A673 (cell line): ENCODE results near the gene DPM3. TPM values are rescaled to one million over a fixed set of nuclear protein-coding genes. Genes with fewer than 3 reads are reported as not detected.

Source experiments
- BruUV-seq: library from RNA; stranded (reverse); fragments of 400-500 nt; replicated peaks from 2 replicates; lab custom pipeline; 2021; lab: Mats Ljungman, UMichigan
- CTCF ChIA-PET: fragments of 300-600 bp; sonication (Branson Sonifier 250); formaldehyde crosslinking; loops from one replicate; lab custom pipeline; 2022; ENCODE audit warnings: antibody characterized with exemption; lab: Charles Lee
- POLR2A ChIA-PET: fragments of 300-600 bp; sonication (Branson Sonifier 250); formaldehyde crosslinking; loops from one replicate; lab custom pipeline; 2022; ENCODE audit warnings: antibody characterized with exemption; ENCODE audit not compliant: low non-redundant PET; lab: Charles Lee
- DNase-seq: peaks from one replicate; pipeline ENCODE4 v3.0.0-alpha.2; 2015; ENCODE audit warnings: low spot score
- H3K27ac ChIP-seq: fragments of 200-600 bp; sonication (generic); 2 replicates; pipeline ENCODE4 v1.5.1; 2016; ENCODE audit warnings: mixed run types, low read depth, mild to moderate bottlenecking, mixed read lengths, antibody characterized with exemption, low read length; ENCODE audit not compliant: poor library complexity, severe bottlenecking
- H3K27me3 ChIP-seq: fragments of 200-600 bp; sonication (generic); replicated peaks from 2 replicates; pipeline ENCODE4 v1.6.1; 2017; ENCODE audit warnings: mixed run types, low read depth, mild to moderate bottlenecking, mixed read lengths, antibody characterized with exemption, low read length; ENCODE audit not compliant: insufficient read depth, poor library complexity
- H3K36me3 ChIP-seq: fragments of 200-600 bp; sonication (generic); 2 replicates; pipeline ENCODE4 v1.6.1; 2016; ENCODE audit warnings: mixed run types, mild to moderate bottlenecking, mixed read lengths, antibody characterized with exemption, low read length; ENCODE audit not compliant: insufficient read depth, poor library complexity, severe bottlenecking
- H3K4me1 ChIP-seq: fragments of 200-600 bp; sonication (generic); 2 replicates; pipeline ENCODE4 v1.6.1; 2017; ENCODE audit warnings: mixed run types, mild to moderate bottlenecking, mixed read lengths, antibody characterized with exemption, low read length; ENCODE audit not compliant: insufficient read depth, poor library complexity, severe bottlenecking
- H3K4me3 ChIP-seq: fragments of 200-600 bp; sonication (generic); 2 replicates; pipeline ENCODE4 v1.5.1; 2016; ENCODE audit warnings: low read depth, mixed run types, mild to moderate bottlenecking, mixed read lengths, low read length; ENCODE audit not compliant: poor library complexity, severe bottlenecking
- H3K9me3 ChIP-seq: fragments of 200-600 bp; sonication (generic); 2 replicates; pipeline ENCODE4 v1.6.1; 2016; ENCODE audit warnings: mixed run types, low read depth, mild to moderate bottlenecking, mixed read lengths, antibody characterized with exemption, low read length; ENCODE audit not compliant: poor library complexity, severe bottlenecking
- CTCF ChIP-seq: fragments of 300-800, 200-600 bp; sonication (generic); conservative IDR thresholded peaks from 2 replicates; pipeline ENCODE4 v1.5.1; 2017; ENCODE audit warnings: low read depth, mild to moderate bottlenecking, antibody characterized with exemption, low read length, moderate library complexity, mixed read lengths
- EZH2 ChIP-seq: fragments of 200-600 bp; sonication (generic); IDR thresholded peaks from 2 replicates; pipeline ENCODE4 v1.6.1; 2017; ENCODE audit warnings: borderline replicate concordance, low read depth, mild to moderate bottlenecking, mixed read lengths, antibody characterized with exemption, low read length; ENCODE audit not compliant: poor library complexity, severe bottlenecking
- intact Hi-C: fragments of 100-400 bp; cut with micrococcal nuclease; formaldehyde crosslinking; loops from one replicate; pipeline ENCODE4 v1.10.0; 2022; ENCODE audit not compliant: unreplicated experiment
- total RNA-seq: library from RNA; stranded (reverse); gene quantifications from 2 replicates; pipeline ENCODE4 v1.2.3, GENCODE V29; 2021

DPM3 gene
- total RNA-seq, 1 experiment from 2014 or later: 34.0 TPM

GRCh38 chr1:155137154-155137949 lies 3.0 kb downstream of the DPM3 start:
- Histone ChIP-seq H3K4me3 (peak overlapping the region; percentile 79), H3K4me1 (peaks cover 19% of the 10 kb centered on the region), H3K27me3 (no peaks in the 10 kb centered on the region), H3K27ac (peak overlapping the region; percentile 57), H3K9me3 (no peaks in the 10 kb centered on the region), H3K36me3 (no peaks in the 10 kb centered on the region)
- BruUV-seq: no TSS peak
- intact Hi-C loops: no loop called here
- no peak for TF ChIP-seq EZH2
- TF ChIP-seq CTCF: no peak
- ChIA-PET CTCF (interaction anchor here (0.9 to 1.2 kb wide), 2 partner anchors 30 to 36 kb away, joined by 3 read pairs; partner anchors contain the start of gene KRTCAP2), POLR2A (no interaction called here)
- DNase-seq: no peak

- H3K36me3 ChIP-seq: no peaks in the 10 kb centered on the region
- TF ChIP-seq EZH2: no peak
- TF ChIP-seq CTCF: no peak
- no peaks in the 10 kb centered on the region for H3K9me3 ChIP-seq
- H3K4me1 ChIP-seq: peaks cover 19% of the 10 kb centered on the region
- DNase-seq: no peak
- H3K4me3 ChIP-seq: peak overlapping the region; percentile 79
- no peaks in the 10 kb centered on the region for H3K27me3 ChIP-seq
- POLR2A ChIA-PET: no interaction called here
- no TSS peak for BruUV-seq
- H3K27ac ChIP-seq: peak overlapping the region; percentile 57
- CTCF ChIA-PET: interaction anchor here (0.9 to 1.2 kb wide), 2 partner anchors 31 to 36 kb away, joined by 3 read pairs; partner anchors contain the start of gene KRTCAP2
- intact Hi-C loops: no loop called here
Measured at GRCh38 chr1:155136748-155137147, 3.6 kb downstream of the DPM3 start.

- Histone ChIP-seq H3K4me1 (peaks cover 19% of the 10 kb centered on the region), H3K9me3 (no peaks in the 10 kb centered on the region), H3K36me3 (no peaks in the 10 kb centered on the region), H3K27ac (peak within 1 kb of the TSS; percentile 88), H3K27me3 (no peaks in the 10 kb centered on the region), H3K4me3 (peak within 1 kb of the TSS; percentile 79)
- ChIA-PET CTCF (interaction anchor here (1.0 kb wide), 1 partner anchor 51 kb away, joined by 3 read pairs; no protein-coding TSS in a partner anchor), POLR2A (no interaction called here)
- TF ChIP-seq CTCF (no peak), EZH2 (no peak)
- intact Hi-C loops: no loop called here
- peak; percentile 96 for DNase-seq
- no TSS peak for BruUV-seq
Measured at GRCh38 chr1:155135415-155136028, 4.8 kb downstream of the DPM3 start, which contains the start of gene SLC50A1. TSS of gene SLC50A1 (plus strand) at chr1:155135852. CDS start at chr1:155135912, 60 bp downstream.
